ELR (cell line): Measurements from ENCODE around the gene OR5B21.

ENCODE experiments used
- DNase-seq: peaks from one replicate; pipeline ENCODE4 v3.0.0-alpha.2; 2015; ENCODE audit warnings: low read depth

The OR5B21 gene

DNA sequence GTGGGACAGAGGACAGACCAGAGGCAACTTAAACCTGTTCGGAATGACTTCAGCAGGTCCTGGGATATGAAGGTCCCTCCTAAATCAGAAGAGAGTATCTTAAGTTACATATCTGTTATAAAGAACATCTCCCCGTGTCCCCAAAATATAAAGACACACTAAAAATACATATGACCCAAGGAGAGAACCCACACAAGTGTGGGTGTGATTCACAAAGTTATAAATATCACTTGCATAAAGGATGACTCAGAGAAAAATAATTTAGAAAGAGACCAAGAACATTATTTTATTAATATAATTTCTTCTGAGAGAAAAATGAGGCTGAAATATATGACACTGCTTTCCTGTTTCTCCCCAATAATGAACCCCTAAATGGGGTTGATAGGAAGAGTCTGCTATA, 14.2 kb downstream of the OR5B21 start:
- DNase-seq = peak; percentile 40

DNA sequence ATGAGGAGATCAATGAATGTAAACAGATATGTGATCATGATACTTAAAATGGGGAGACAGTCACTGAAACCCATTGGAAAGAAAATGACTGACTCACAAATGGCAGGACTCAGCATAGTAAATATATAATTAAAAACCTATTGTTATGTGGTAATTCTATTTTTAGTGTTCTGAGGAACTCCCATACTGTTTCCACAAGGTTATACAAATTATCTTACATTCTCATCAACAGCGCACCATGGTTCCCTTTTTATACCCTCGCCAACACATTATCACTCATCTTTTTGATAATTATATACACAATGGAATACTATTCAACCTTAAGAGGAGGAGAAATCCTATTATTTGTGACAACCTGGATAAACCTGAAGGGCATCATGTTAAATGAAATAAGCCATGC, 17.1 kb downstream of the OR5B21 start:
- no peak for DNase-seq

GRCh38 chr11:58487170-58487569, 20.7 kb downstream of the OR5B21 start:
- DNase-seq = no peak

- DNase-seq = no peak
Observed at GRCh38 chr11:58485961-58486360, 21.9 kb downstream of the OR5B21 start.

DNA sequence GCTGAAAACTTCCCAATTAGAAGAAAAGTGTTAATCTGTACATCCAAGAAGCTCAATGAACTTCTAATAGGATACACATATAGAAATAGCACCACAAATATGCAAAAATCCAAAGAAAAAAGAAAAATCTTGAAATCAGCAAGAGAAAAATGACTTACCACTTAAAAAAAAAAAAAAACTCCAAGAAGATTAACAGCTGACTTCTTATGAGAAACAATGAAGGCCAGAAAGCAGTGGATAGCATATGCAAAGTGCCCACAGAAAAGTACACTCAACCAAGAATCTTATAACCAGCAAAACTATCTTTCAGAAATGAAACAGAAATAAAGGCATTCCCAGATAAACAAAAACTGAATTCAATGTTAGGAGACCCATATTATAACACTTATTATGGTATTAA, 36.0 kb downstream of the OR5B21 start:
- DNase-seq = peak; percentile 3

- peak; percentile 9 for DNase-seq
Observed at GRCh38 chr11:58466293-58466692, 41.6 kb downstream of the OR5B21 start.

DNA sequence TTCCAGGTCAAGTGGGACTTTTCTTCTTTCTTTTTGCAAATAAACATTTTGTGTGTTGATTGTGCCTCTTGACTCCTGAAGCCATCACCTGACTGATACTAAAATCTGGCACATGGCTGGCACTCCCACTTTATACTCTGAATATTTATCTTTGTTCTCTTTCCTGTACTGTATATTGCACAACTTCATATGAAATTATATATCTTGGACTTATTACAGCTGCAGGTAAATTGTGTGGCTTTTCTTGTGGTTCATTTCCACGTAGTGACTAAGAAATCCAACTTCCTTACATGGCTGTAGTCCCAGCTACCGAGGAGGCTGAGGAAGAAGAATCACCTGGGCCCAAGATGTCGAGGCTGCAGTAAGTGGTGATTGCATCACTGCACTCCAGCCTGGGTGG, 42.2 kb downstream of the OR5B21 start:
- DNase-seq = peak; percentile 0
